OCI-LY3 (cell line): ENCODE results near the gene MAGI1.

Experiments used
- EZH2phosphoT487 ChIP-seq: fragments of 200-600 bp; shearing (Covaris generic); IDR thresholded peaks from 2 replicates; pipeline ENCODE4 v1.6.1; 2018; ENCODE audit warnings: antibody characterized with exemption, mixed run types, low read depth
- TF ChIP-seq, protein P1 (sequence below): fragments of 200-600, 300-600 bp; sonication (generic); IDR thresholded peaks from 2 replicates; pipeline ENCODE4 v1.5.1; 2014; ENCODE audit warnings: antibody characterized with exemption, low read length, low read depth

DNA sequence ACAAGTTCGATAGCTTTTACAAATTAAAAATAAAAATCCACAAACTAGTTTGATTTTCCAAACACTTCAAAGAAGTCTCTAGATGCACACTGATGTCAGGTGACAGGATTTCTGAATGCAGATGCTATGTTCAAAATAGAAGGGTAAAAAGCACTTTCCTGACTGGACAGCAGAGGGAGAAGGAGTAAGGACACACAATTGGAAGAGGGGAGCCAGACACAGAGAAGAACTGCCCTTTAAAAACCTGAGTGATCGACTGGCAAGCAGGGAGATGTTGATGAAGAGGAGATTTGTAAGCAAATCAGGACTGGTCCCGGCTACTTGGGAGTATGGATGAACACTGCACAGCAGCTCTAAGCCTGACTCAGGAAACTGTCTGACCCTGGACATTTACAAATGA is 612.8 kb downstream of the MAGI1 start:
- TF ChIP-seq, protein P1, sequence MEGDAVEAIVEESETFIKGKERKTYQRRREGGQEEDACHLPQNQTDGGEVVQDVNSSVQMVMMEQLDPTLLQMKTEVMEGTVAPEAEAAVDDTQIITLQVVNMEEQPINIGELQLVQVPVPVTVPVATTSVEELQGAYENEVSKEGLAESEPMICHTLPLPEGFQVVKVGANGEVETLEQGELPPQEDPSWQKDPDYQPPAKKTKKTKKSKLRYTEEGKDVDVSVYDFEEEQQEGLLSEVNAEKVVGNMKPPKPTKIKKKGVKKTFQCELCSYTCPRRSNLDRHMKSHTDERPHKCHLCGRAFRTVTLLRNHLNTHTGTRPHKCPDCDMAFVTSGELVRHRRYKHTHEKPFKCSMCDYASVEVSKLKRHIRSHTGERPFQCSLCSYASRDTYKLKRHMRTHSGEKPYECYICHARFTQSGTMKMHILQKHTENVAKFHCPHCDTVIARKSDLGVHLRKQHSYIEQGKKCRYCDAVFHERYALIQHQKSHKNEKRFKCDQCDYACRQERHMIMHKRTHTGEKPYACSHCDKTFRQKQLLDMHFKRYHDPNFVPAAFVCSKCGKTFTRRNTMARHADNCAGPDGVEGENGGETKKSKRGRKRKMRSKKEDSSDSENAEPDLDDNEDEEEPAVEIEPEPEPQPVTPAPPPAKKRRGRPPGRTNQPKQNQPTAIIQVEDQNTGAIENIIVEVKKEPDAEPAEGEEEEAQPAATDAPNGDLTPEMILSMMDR, result peak; percentile 14
- TF ChIP-seq EZH2phosphoT487, result no peak
